ENCODE results near the gene CFAP97D2. TPM values are rescaled to one million over a fixed set of nuclear protein-coding genes. Genes with fewer than 3 reads are reported as not detected.

The CFAP97D2 gene
- polyA plus RNA-seq, 1 donor from 2014 or later, result not detected

GRCh38 chr13:114212158-114212495 is 33.1 kb downstream of the CFAP97D2 start:
- no peaks in the 10 kb centered on the region for H3K27me3 ChIP-seq (ENCODE audit: insufficient read depth, low read depth, low read length)
- H3K36me3 ChIP-seq (ENCODE audit: insufficient read depth, low read length), result no peaks in the 10 kb centered on the region
- H3K9me2 ChIP-seq (ENCODE audit: insufficient read depth, low read length), result no peaks in the 10 kb centered on the region
- peaks cover under 1% of the 10 kb centered on the region for H3K9me3 ChIP-seq (ENCODE audit: low read length)
- H3K79me2 ChIP-seq (replicated peaks; ENCODE audit: insufficient read depth, low read length), result no peaks in the 10 kb centered on the region
- H2AFZ ChIP-seq (ENCODE audit: low read depth, low read length), result no peak overlapping the region
- H3K27ac ChIP-seq (ENCODE audit: low read length), result no peak overlapping the region
- no peak for TF ChIP-seq EZH2 (IDR thresholded peaks at IDR 0.05; ENCODE audit: borderline replicate concordance, insufficient read depth, low read length, poor library complexity, severe bottlenecking)
- H3F3A ChIP-seq (ENCODE audit: insufficient read depth, low read length, poor library complexity, severe bottlenecking), result no peaks in the 10 kb centered on the region
- no peak overlapping the region for H3K4me3 ChIP-seq (ENCODE audit: low read length)
- no peak overlapping the region for H3K4me2 ChIP-seq (ENCODE audit: low read length)
- H3K9ac ChIP-seq (ENCODE audit: low read length), result no peak overlapping the region
- H4K20me1 ChIP-seq (ENCODE audit: insufficient read depth), result no peaks in the 10 kb centered on the region

GRCh38 chr13:114213980-114214379 is 34.9 kb downstream of the CFAP97D2 start:
- Histone ChIP-seq H2AFZ (ENCODE audit: low read depth, low read length) (no peak overlapping the region), H3K9me3 (ENCODE audit: low read length) (no peaks in the 10 kb centered on the region), H3K4me2 (ENCODE audit: low read length) (no peak overlapping the region), H3K27ac (ENCODE audit: low read length) (no peak overlapping the region), H3K4me3 (ENCODE audit: low read length) (no peak overlapping the region), H3K36me3 (ENCODE audit: insufficient read depth, low read length) (no peaks in the 10 kb centered on the region), H3K9me2 (ENCODE audit: insufficient read depth, low read length) (no peaks in the 10 kb centered on the region), H3K79me2 (replicated peaks; ENCODE audit: insufficient read depth, low read length) (no peaks in the 10 kb centered on the region), H4K20me1 (ENCODE audit: insufficient read depth) (no peaks in the 10 kb centered on the region), H3K27me3 (ENCODE audit: insufficient read depth, low read depth, low read length) (no peaks in the 10 kb centered on the region), H3F3A (ENCODE audit: insufficient read depth, low read length, poor library complexity, severe bottlenecking) (no peaks in the 10 kb centered on the region), H3K9ac (ENCODE audit: low read length) (no peak overlapping the region)
- no peak for TF ChIP-seq POLR2AphosphoS5 (IDR thresholded peaks at IDR 0.05)

GRCh38 chr13:114219392-114219791 is 40.3 kb downstream of the CFAP97D2 start:
- H3K9me3 ChIP-seq (ENCODE audit: low read length), result no peaks in the 10 kb centered on the region

More at GRCh38 chr13:114219392-114219791, 40.3 kb downstream of the CFAP97D2 start:
- no peaks in the 10 kb centered on the region for H3K27me3 ChIP-seq (ENCODE audit: insufficient read depth, low read depth, low read length)
- no peak overlapping the region for H2AFZ ChIP-seq (ENCODE audit: low read depth, low read length)
- H3K79me2 ChIP-seq (replicated peaks; ENCODE audit: insufficient read depth, low read length), result no peaks in the 10 kb centered on the region
- H3K9ac ChIP-seq (ENCODE audit: low read length), result no peak overlapping the region
- TF ChIP-seq REST (IDR thresholded peaks at IDR 0.05; ENCODE audit: borderline replicate concordance) (no peak), POLR2AphosphoS5 (IDR thresholded peaks at IDR 0.05) (no peak), RAD21 (conservative IDR thresholded peaks at IDR 0.05) (no peak), MXI1 (conservative IDR thresholded peaks at IDR 0.05; ENCODE audit: poor library complexity, severe bottlenecking) (no peak)
- no peak overlapping the region for H3K27ac ChIP-seq (ENCODE audit: low read length)
- no peak overlapping the region for H3K4me3 ChIP-seq (ENCODE audit: low read length)
- no peaks in the 10 kb centered on the region for H3K36me3 ChIP-seq (ENCODE audit: insufficient read depth, low read length)
- no peak overlapping the region for H3K4me2 ChIP-seq (ENCODE audit: low read length)
- H3K9me2 ChIP-seq (ENCODE audit: insufficient read depth, low read length), result no peaks in the 10 kb centered on the region
- H4K20me1 ChIP-seq (ENCODE audit: insufficient read depth), result no peaks in the 10 kb centered on the region
- no peaks in the 10 kb centered on the region for H3F3A ChIP-seq (ENCODE audit: insufficient read depth, low read length, poor library complexity, severe bottlenecking)

All from neural cell (in vitro differentiated cells).